ENCODE measurements around the gene CDC42BPB. TPM values are rescaled to one million over a fixed set of nuclear protein-coding genes. Genes with fewer than 3 reads are reported as not detected.

The CDC42BPB gene
- total and polyA plus RNA-seq, 11 donors, result 31.1 to 124 (median 68.9) TPM

GRCh38 chr14:102993523-102993922 lies 63.8 kb downstream of the CDC42BPB start:
- DNase-seq (no peak), ATAC-seq (peak in 3 of 4 donors; percentile 45 to 58 (median 49))
- Histone ChIP-seq H3K4me1 (no peaks in the 10 kb centered on the region), H3K27ac (no peak overlapping the region), H3K27me3 (no peaks in the 10 kb centered on the region), H3K4me3 (no peak overlapping the region), H3K36me3 (peaks cover 0 to 97% (median 69%) of the 10 kb centered on the region in 9 donors), H3K9me3 (peaks cover 0 to 11% (median 2%) of the 10 kb centered on the region in 12 donors)
- 69 to 89% (median 76%) methylated on average over 3 of the region's 3 CpGs for WGBS, 4 donors
- intact Hi-C loops (cut with DNase I), result no loop called here
- TF ChIP-seq CTCF (IDR thresholded peaks at IDR 0.05) (no peak), POLR2A (IDR thresholded peaks at IDR 0.05) (no peak)

DNA sequence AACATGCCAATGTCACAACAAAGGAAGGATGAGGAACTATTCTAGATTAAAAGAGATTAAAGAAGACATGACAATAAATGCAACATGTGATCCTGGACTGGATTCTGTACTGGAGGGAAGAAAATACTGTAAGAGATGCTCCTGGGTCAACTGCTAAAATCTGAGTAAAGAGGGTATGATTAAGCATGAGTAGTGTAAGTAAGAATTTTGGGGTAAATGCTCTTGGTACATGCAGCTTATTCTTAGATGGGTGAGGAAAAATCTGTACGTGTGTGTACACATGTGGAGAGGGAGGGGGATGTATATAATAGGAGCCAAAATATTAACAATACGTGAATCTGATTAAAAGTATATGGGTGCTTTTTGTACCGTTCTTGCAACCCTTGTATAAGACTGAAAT lies 66.0 kb downstream of the CDC42BPB start:
- Histone ChIP-seq H3K27ac (no peak overlapping the region), H3K27me3 (no peaks in the 10 kb centered on the region), H3K4me3 (no peak overlapping the region), H3K4me1 (no peaks in the 10 kb centered on the region), H3K9me3 (peaks cover 0 to 20% (median 10%) of the 10 kb centered on the region in 12 donors), H3K36me3 (peaks cover 0 to 92% (median 64%) of the 10 kb centered on the region in 9 donors)
- intact Hi-C loops (cut with DNase I), result no loop called here
- WGBS, 4 donors, result 93 to 95% (median 93%) methylated on average over 3 of the region's 3 CpGs
- TF ChIP-seq CTCF (IDR thresholded peaks at IDR 0.05) (no peak), POLR2A (IDR thresholded peaks at IDR 0.05) (no peak)
- ATAC-seq (no peak), DNase-seq (no peak)

- 96 to 100% (median 99%) methylated on average over 1 of the region's 1 CpG for WGBS, 4 donors
- no peak for ATAC-seq
- H3K36me3 ChIP-seq, result peaks cover 4 to 88% (median 73%) of the 10 kb centered on the region in 9 donors
Measured at GRCh38 chr14:102988054-102988453, 69.3 kb downstream of the CDC42BPB start.

More at GRCh38 chr14:102988054-102988453, 69.3 kb downstream of the CDC42BPB start:
- intact Hi-C loops (cut with DNase I), result no loop called here
- no peak overlapping the region for H3K4me3 ChIP-seq
- no peak for TF ChIP-seq CTCF (IDR thresholded peaks at IDR 0.05)
- no peak for TF ChIP-seq POLR2A (IDR thresholded peaks at IDR 0.05)
- H3K27ac ChIP-seq, result no peak overlapping the region
- H3K9me3 ChIP-seq, result peaks cover 0 to 20% (median 10%) of the 10 kb centered on the region in 12 donors
- H3K27me3 ChIP-seq, result no peaks in the 10 kb centered on the region
- DNase-seq, result no peak
- H3K4me1 ChIP-seq, result no peaks in the 10 kb centered on the region
